Natural killer cell treated with Interleukin-12 subunit alpha and Interleukin-12 subunit beta and Interleukin-15 and Interleukin-18, amount 100 ng/mL, for 72 hours (primary cell): ENCODE results near the gene MUC6. TPM values are rescaled to one million over a fixed set of nuclear protein-coding genes. Genes with fewer than 3 reads are reported as not detected.
"Not testable (repeated sequence)": the region's sequence is repeated elsewhere in the genome, so short reads cannot be mapped to it uniquely, and the experiment has no call there.

Experiments
- ATAC-seq, 2 donors: fragments of 150-1000 bp; cut with Tn5 transposase in 1 of 2; sonication (Bioruptor Pico), chemical (Tn5 transposase) in 1 of 2; 2 replicates each; pipeline ENCODE4 v1.10.0; 2021
- DNase-seq: peaks from one replicate; pipeline ENCODE4 v3.0.0; 2022; ENCODE audit warnings: low spot score
- H3K27ac Mint-ChIP-seq, 2 donors: 1 replicate in 1 of 2; 2 replicates in 1 of 2; pipeline ENCODE4 v1.8.0; 2022; ENCODE audit warnings: mixed read lengths in 2 of 2, mild to moderate bottlenecking in 1 of 2, moderate library complexity in 1 of 2
- H3K27me3 Mint-ChIP-seq, 2 donors: 1 replicate in 1 of 2; 2 replicates in 1 of 2; pipeline ENCODE4 v1.8.0; 2022; ENCODE audit warnings: mixed read lengths in 2 of 2
- H3K36me3 Mint-ChIP-seq: one replicate; pipeline ENCODE4 v1.8.0; 2022; ENCODE audit warnings: mixed read lengths
- H3K4me1 Mint-ChIP-seq, 2 donors: 1 replicate in 1 of 2; 2 replicates in 1 of 2; pipeline ENCODE4 v1.8.0; 2022; ENCODE audit warnings: low read depth in 2 of 2, mixed read lengths in 2 of 2, mild to moderate bottlenecking in 1 of 2
- H3K4me3 Mint-ChIP-seq: one replicate; pipeline ENCODE4 v1.8.0; 2022; ENCODE audit warnings: mixed read lengths
- H3K9me3 Mint-ChIP-seq: 2 replicates; pipeline ENCODE4 v1.8.0; 2022; ENCODE audit warnings: mixed read lengths
- total RNA-seq, 2 donors: library from RNA; stranded (reverse); gene quantifications; one replicate each; pipeline ENCODE4 v1.2.3, GENCODE V29; 2022

The MUC6 gene
- total RNA-seq, 2 donors from 2014 or later = not detected

- DNase-seq = no peak
- H3K9me3 Mint-ChIP-seq = no peaks in the 10 kb centered on the region
- no peak overlapping the region for H3K27ac Mint-ChIP-seq
- ATAC-seq = no peak
- peaks cover 0 to 6% of the 10 kb centered on the region in 2 donors for H3K4me1 Mint-ChIP-seq
- H3K36me3 Mint-ChIP-seq = no peaks in the 10 kb centered on the region
- no peaks in the 10 kb centered on the region for H3K27me3 Mint-ChIP-seq
- no peak overlapping the region for H3K4me3 Mint-ChIP-seq
Observed at GRCh38 chr11:986952-987305, 49.6 kb downstream of the MUC6 start.

- Mint-ChIP-seq H3K4me1 (peaks cover 0 to 6% of the 10 kb centered on the region in 2 donors), H3K27ac (no peak overlapping the region), H3K9me3 (no peaks in the 10 kb centered on the region), H3K27me3 (no peaks in the 10 kb centered on the region), H3K4me3 (no peak overlapping the region), H3K36me3 (no peaks in the 10 kb centered on the region)
- ATAC-seq = no peak
- no peak for DNase-seq
Observed at GRCh38 chr11:986270-986951, 50.1 kb downstream of the MUC6 start.

DNA sequence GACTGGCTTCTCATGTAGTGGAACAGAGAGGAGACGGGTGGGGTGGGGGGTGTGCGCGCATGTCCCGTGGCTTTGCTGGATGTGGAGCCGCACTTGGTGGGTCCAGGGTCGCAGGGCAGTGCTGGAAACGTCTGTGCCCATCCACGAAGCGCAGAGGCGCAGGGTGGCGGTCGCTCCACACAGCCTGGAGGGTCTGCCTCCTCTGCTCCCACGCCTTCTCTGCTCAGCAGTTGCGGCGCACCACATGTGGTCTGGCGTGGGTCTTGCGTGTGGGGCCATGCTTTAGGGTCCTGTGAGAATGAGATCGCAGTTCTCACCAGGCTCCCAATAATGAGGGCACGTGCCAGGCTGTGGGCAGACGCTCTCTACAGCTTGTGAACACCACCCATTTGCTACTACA, 50.7 kb downstream of the MUC6 start:
- no peak overlapping the region for H3K27ac Mint-ChIP-seq
- DNase-seq = no peak
- H3K27me3 Mint-ChIP-seq = no peaks in the 10 kb centered on the region
- no peaks in the 10 kb centered on the region for H3K9me3 Mint-ChIP-seq
- ATAC-seq = no peak
- peaks cover 0 to 5% of the 10 kb centered on the region in 2 donors for H3K4me1 Mint-ChIP-seq
- no peak overlapping the region for H3K4me3 Mint-ChIP-seq
- no peaks in the 10 kb centered on the region for H3K36me3 Mint-ChIP-seq

- Mint-ChIP-seq H3K4me1 (peaks cover 0 to 10% of the 10 kb centered on the region in 2 donors), H3K27ac (no peak overlapping the region), H3K36me3 (no peaks in the 10 kb centered on the region), H3K4me3 (no peak overlapping the region), H3K9me3 (no peaks in the 10 kb centered on the region), H3K27me3 (no peaks in the 10 kb centered on the region)
- no peak for DNase-seq
- ATAC-seq = no peak
Observed at GRCh38 chr11:985406-985805, 51.1 kb downstream of the MUC6 start.

DNA sequence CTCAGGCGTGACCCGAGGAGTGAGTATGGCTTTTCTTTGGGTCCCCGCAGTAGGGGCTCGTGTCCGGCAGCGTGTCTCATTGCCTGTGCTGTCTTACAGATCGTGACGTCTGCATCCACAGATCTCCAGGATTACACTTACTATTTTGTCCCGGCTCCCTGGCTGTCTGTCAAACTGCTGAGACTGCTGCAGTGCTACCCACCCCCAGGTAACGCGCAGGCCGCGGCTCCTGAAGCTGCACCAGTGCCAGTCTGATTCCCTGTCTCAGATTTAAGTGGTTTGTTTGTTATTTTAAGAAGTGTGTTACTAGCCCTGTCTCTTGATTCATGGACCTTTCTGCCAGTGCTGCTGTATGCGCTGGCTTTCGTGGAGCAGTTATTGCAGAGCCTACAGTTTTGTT, 52.0 kb downstream of the MUC6 start:
- no peaks in the 10 kb centered on the region for H3K27me3 Mint-ChIP-seq
- no peaks in the 10 kb centered on the region for H3K9me3 Mint-ChIP-seq
- no peak overlapping the region for H3K27ac Mint-ChIP-seq
- no peaks in the 10 kb centered on the region for H3K36me3 Mint-ChIP-seq
- no peak overlapping the region for H3K4me3 Mint-ChIP-seq
- ATAC-seq (no peak), DNase-seq (no peak)
- peaks cover 0 to 10% of the 10 kb centered on the region in 2 donors for H3K4me1 Mint-ChIP-seq

DNA sequence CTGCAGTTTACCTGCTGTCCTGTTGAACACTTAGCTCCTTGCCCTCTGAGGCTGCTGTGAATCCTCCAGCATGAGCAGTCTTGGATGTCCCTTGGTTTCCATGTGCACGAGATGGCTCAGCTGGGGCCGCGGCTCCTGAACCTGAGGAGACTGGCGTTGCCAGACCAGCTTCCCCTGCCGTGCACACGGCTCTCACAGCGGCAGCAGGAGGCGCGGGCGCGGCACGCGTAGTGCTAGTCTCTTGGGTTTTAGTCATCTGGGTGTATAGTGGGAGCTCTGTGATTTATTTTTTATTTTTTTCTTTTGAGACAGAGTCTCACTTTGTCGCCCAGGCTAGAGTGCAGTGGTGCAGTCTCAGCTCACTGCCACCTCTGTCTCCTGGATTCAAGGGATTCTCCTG, 54.8 kb downstream of the MUC6 start:
- Mint-ChIP-seq H3K27ac (no peak overlapping the region), H3K4me1 (peaks cover 0 to 20% of the 10 kb centered on the region in 2 donors), H3K36me3 (no peaks in the 10 kb centered on the region), H3K9me3 (no peaks in the 10 kb centered on the region), H3K27me3 (no peaks in the 10 kb centered on the region), H3K4me3 (no peak overlapping the region)
- ATAC-seq (no peak), DNase-seq (no peak)

DNA sequence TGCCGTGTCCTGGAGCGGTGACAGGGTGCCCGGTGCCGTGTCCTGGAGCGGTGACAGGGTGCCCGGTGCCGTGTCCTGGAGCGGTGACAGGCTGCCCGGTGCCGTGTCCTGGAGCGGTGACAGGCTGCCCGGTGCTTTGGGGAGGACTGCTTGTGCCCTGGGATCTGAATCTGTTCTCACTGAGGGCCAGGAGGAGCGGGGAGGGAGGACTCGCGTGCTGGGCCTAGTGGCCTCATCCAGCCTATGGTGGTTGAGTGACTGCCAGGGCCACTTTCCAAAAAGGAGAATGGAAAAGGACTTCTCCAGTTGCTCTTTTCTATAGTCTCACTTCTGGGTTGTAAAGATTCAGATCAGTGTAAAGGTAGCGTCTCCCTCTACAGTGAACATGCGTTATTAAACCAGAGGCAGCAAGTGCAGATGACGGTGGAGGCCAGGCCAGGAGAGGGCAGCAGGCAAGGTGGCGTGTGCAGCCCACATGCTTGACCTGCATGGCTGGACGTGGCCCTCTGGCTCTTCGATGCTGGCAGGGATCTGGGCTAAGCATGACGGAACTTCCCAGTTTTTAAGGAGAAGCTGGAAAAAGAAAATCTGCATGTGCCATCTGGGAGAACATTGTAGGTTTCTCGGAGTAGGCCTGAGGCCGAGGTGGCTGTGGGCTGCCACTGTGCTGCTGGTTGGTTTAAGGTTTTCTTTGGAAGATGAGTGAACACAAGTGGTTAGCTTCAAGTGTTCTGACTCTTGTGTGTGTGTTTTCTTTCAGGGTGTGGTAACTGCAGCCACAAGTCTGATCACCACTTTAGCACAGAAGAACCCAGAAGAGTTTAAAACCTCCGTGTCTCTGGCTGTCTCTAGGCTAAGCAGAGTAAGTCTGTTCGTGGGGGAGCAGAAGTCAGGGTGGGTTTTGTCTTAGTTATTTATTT, 55.8 kb downstream of the MUC6 start:
- DNase-seq = no peak
- H3K9me3 Mint-ChIP-seq = no peaks in the 10 kb centered on the region
- H3K36me3 Mint-ChIP-seq = no peaks in the 10 kb centered on the region
- no peaks in the 10 kb centered on the region for H3K27me3 Mint-ChIP-seq
- H3K4me1 Mint-ChIP-seq = peaks cover 8 to 28% of the 10 kb centered on the region in 2 donors
- ATAC-seq = no peak
- no peak overlapping the region for H3K4me3 Mint-ChIP-seq
- H3K27ac Mint-ChIP-seq = peak overlapping the region in 1 of 2 donors; percentile 74

- no peak for ATAC-seq
- no peak for DNase-seq
- Mint-ChIP-seq H3K9me3 (no peaks in the 10 kb centered on the region), H3K4me3 (no peak overlapping the region), H3K36me3 (no peaks in the 10 kb centered on the region), H3K27ac (no peak overlapping the region), H3K4me1 (peaks cover 15 to 35% of the 10 kb centered on the region in 2 donors), H3K27me3 (no peaks in the 10 kb centered on the region)
Observed at GRCh38 chr11:978781-979180, 57.7 kb downstream of the MUC6 start.

- DNase-seq (no peak), ATAC-seq (no peak)
- H3K4me1 Mint-ChIP-seq = peaks cover 15 to 39% of the 10 kb centered on the region in 2 donors
- no peaks in the 10 kb centered on the region for H3K36me3 Mint-ChIP-seq
- no peaks in the 10 kb centered on the region for H3K27me3 Mint-ChIP-seq
- no peaks in the 10 kb centered on the region for H3K9me3 Mint-ChIP-seq
- no peak overlapping the region for H3K4me3 Mint-ChIP-seq
- no peak overlapping the region for H3K27ac Mint-ChIP-seq
Observed at GRCh38 chr11:977830-978720, 58.4 kb downstream of the MUC6 start.

- Mint-ChIP-seq H3K9me3 (no peaks in the 10 kb centered on the region), H3K4me3 (no peak overlapping the region), H3K4me1 (peaks cover 15 to 39% of the 10 kb centered on the region in 2 donors), H3K27me3 (no peaks in the 10 kb centered on the region), H3K36me3 (no peaks in the 10 kb centered on the region), H3K27ac (no peak overlapping the region)
- DNase-seq (no peak), ATAC-seq (peak in 1 of 2 donors; percentile 39)
Observed at GRCh38 chr11:976431-977160, 59.9 kb downstream of the MUC6 start.

- no peak overlapping the region for H3K4me3 Mint-ChIP-seq
- H3K27ac Mint-ChIP-seq = no peak overlapping the region
- no peaks in the 10 kb centered on the region for H3K9me3 Mint-ChIP-seq
- H3K36me3 Mint-ChIP-seq = no peaks in the 10 kb centered on the region
- H3K4me1 Mint-ChIP-seq = peaks cover 15 to 43% of the 10 kb centered on the region in 2 donors
- ATAC-seq = no peak
- DNase-seq = no peak
- no peaks in the 10 kb centered on the region for H3K27me3 Mint-ChIP-seq
Observed at GRCh38 chr11:975827-976226, 60.7 kb downstream of the MUC6 start.

DNA sequence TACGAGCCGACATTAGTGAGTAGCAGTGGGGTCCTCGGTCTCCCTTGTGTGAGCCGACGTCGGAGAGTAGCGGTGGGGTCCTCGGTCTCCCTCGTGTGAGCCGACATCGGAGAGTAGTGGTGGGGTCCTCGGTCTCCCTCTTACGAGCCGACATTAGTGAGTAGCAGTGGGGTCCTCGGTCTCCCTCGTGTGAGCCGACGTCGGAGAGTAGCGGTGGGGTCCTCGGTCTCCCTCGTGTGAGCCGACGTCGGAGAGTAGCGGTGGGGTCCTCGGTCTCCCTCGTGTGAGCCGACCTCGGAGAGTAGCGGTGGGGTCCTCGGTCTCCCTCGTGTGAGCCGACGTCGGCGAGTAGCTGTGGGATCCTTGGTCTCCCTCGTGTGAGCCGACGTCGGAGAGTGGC, 61.1 kb downstream of the MUC6 start:
- ATAC-seq, H3K27me3 Mint-ChIP-seq, H3K27ac Mint-ChIP-seq, H3K9me3 Mint-ChIP-seq, H3K36me3 Mint-ChIP-seq, H3K4me3 Mint-ChIP-seq: not testable (repeated sequence)
- peak; percentile 65 for DNase-seq
- peaks cover 15 to 43% of the 10 kb centered on the region in 2 donors for H3K4me1 Mint-ChIP-seq

- ATAC-seq = no peak
- H3K27ac Mint-ChIP-seq = no peak overlapping the region
- H3K36me3 Mint-ChIP-seq = no peaks in the 10 kb centered on the region
- no peak for DNase-seq
- no peaks in the 10 kb centered on the region for H3K9me3 Mint-ChIP-seq
- no peaks in the 10 kb centered on the region for H3K27me3 Mint-ChIP-seq
- no peak overlapping the region for H3K4me3 Mint-ChIP-seq
- H3K4me1 Mint-ChIP-seq = peaks cover 15 to 52% of the 10 kb centered on the region in 2 donors
Observed at GRCh38 chr11:973237-973636, 63.3 kb downstream of the MUC6 start.
